Brain microvascular endothelial cell (primary cell): Measurements from ENCODE around the gene MCIDAS.

Experiments used
- DNase-seq: peaks from one replicate; pipeline ENCODE4 v3.0.0-alpha.2; 2020
- H3K27ac ChIP-seq: fragments of 250-450 bp; sonication (Bioruptor Pico); 2 replicates; pipeline ENCODE4 v1.5.1; 2020; ENCODE audit warnings: mild to moderate bottlenecking, moderate library complexity
- H3K27me3 ChIP-seq: fragments of 250-450 bp; sonication (Bioruptor Pico); replicated peaks from 2 replicates; pipeline ENCODE4 v1.5.1; 2020; ENCODE audit warnings: mild to moderate bottlenecking
- H3K36me3 ChIP-seq: fragments of 250-450 bp; sonication (Bioruptor Pico); replicated peaks from 2 replicates; pipeline ENCODE4 v1.5.1; 2020; ENCODE audit warnings: mild to moderate bottlenecking
- H3K4me3 ChIP-seq: 2 replicates; pipeline ENCODE4 v1.5.1; 2011; ENCODE audit warnings: low read depth, mild to moderate bottlenecking, control low read depth, low read length, moderate library complexity
- in situ Hi-C: cut with HindIII; loops from 2 replicates; pipeline ENCODE4 v1.10.0; 2017; ENCODE audit warnings: low sequenced_read_pairs, low pct_ligation_motif_present
- TF ChIP-seq, protein P1 (sequence below): IDR thresholded peaks from 2 replicates; pipeline ENCODE4 v1.5.1; 2011; ENCODE audit warnings: low read depth, mild to moderate bottlenecking, moderate library complexity, low read length, control low read depth, inconsistent platforms; ENCODE audit errors: missing control alignments

Gene MCIDAS

DNA sequence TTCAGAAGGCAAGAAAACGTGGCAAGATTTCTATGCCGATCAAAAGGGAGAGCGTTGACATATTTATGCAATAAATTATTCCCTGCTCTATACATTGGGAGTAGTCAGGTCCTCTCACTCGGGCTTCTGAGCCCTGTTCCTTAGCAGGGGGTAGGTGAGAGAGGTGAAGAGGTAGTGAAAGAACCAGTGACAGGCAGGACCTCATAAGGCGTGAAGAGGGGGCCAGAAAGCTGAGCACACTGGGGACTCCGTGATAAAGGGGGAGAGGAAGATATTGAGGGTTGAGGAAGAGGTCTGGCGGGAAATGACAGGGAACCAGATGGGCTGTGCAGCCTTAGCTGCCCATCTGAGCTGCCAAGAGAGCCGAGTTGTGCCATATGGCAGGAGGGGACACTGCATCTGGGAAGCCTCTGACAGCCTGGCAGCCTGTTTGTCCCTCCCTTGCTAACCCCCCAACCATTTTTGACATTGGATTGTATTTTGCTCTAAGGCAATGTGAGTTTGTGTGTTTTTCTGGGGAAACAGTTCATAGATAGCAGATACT lies 53.4 kb downstream of the MCIDAS start:
- peaks cover 38% of the 10 kb centered on the region for H3K27me3 ChIP-seq
- no peaks in the 10 kb centered on the region for H3K36me3 ChIP-seq
- TF ChIP-seq, protein P1, sequence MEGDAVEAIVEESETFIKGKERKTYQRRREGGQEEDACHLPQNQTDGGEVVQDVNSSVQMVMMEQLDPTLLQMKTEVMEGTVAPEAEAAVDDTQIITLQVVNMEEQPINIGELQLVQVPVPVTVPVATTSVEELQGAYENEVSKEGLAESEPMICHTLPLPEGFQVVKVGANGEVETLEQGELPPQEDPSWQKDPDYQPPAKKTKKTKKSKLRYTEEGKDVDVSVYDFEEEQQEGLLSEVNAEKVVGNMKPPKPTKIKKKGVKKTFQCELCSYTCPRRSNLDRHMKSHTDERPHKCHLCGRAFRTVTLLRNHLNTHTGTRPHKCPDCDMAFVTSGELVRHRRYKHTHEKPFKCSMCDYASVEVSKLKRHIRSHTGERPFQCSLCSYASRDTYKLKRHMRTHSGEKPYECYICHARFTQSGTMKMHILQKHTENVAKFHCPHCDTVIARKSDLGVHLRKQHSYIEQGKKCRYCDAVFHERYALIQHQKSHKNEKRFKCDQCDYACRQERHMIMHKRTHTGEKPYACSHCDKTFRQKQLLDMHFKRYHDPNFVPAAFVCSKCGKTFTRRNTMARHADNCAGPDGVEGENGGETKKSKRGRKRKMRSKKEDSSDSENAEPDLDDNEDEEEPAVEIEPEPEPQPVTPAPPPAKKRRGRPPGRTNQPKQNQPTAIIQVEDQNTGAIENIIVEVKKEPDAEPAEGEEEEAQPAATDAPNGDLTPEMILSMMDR = no peak
- H3K4me3 ChIP-seq = peak overlapping the region; percentile 53
- H3K27ac ChIP-seq = no peak overlapping the region
- DNase-seq = no peak
- in situ Hi-C loops = no loop called here

DNA sequence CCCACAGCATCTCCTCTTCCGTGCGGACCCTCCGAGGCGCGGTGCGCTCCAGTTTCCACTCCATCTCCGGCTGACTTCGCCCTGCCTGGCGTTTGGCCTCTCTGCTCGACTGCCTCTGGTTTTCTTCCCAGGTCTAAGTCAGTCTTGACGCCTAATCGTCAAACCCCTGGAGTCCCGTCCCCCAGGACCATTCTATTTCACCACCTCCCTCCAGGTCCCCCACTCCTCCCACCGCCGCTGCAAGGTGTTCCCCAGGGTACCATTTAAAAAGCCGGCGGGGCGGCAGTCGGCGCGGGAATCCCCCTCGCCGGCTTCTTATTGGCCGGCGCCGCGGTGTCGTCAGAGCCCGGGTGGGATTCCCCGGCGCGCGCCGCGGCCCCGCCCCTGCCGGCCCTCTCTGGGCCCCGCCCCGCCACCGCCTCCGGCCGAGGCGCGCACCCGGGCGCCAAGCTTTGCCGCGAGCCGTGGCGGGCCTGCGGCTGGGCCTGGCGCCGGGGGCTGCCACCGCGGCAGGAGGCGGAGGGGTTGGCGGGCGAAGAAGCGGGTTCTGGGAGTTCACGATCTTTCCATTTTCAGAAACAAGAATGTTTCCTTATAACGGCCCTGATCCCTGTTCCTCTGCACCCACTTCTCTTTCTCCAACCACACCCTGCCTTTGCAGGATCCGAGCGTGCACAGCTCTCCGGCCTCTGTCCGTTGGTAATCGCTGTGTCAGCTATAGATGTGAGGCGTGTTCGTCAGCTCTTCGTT lies 54.0 kb downstream of the MCIDAS start, which contains the start of gene CDC20B:
CDC20B (minus strand) TSS at position 241 of the 750 bp plus-strand sequence; CDS start at position 64, 177 bp downstream.
- no peaks in the 10 kb centered on the region for H3K36me3 ChIP-seq
- peak; percentile 54 for DNase-seq
- in situ Hi-C loops = no loop called here
- peak within 1 kb of the TSS; percentile 53 for H3K4me3 ChIP-seq
- no peak within 1 kb of the TSS for H3K27ac ChIP-seq
- TF ChIP-seq, protein P1 = no peak
- H3K27me3 ChIP-seq = peaks cover 31% of the 10 kb centered on the region

DNA sequence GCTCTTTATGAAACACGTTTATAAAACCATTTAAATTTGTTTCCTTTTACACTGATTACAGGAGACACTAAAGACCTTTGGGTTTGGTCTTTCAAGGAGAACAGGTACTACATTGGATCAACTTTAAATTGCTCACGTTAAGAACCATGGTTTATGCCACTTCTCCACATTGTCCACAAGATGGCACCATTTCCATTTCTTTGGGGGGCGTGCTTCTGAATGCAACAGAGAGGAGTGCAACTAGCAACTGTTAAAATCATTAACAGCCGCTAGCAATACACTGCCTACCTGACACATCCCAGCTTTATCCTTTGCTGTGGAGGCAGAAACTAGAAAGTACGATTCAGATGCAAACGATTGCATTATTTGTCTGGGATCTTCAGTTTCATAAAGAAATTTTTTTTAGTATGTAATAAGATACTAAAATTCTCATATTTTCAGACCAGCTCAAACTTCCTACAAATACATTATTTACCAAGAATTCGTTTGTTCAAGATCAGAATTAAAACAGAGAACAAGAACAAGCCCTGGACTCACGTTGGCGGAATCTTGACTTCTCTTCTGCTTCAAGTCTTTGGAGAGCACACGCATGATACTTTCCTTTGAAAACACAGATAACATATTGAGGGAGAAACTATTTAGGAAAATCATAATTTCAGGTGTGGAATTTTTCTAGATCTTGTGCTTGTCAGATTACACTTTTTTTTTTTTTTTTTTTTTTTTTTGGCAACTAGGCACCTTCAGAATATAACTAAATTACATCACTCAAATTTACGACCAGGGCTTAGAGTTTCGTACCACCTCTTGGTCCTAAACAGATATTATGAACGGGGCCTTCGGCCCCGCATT lies 54.8 kb downstream of the MCIDAS start:
- peak overlapping the region; percentile 53 for H3K4me3 ChIP-seq
- TF ChIP-seq, protein P1 = peak; percentile 77
- DNase-seq = peak; percentile 53
- in situ Hi-C loops = no loop called here
- no peak overlapping the region for H3K27ac ChIP-seq
- no peaks in the 10 kb centered on the region for H3K36me3 ChIP-seq
- peaks cover 24% of the 10 kb centered on the region for H3K27me3 ChIP-seq

DNA sequence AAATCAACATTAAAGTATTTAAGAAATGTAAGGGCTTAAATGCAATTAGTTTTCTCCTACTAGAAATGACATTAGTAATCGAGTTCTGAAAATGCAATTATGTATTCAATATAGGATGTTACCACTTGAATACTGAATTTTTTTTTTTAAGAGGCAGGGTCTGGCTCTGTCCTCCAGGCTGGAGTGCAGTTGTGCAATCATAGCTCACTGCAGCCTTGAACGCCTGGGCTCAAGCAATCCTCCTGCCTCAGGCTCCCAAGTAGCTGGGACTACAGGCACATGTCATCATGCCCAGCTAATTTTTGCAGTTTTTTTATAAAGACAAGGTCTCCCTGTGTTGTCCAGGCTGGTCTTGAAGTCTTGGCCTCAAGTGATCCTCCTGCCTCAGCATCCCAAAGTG lies 55.6 kb downstream of the MCIDAS start:
- Histone ChIP-seq H3K4me3 (no peak overlapping the region), H3K27me3 (peaks cover 16% of the 10 kb centered on the region), H3K27ac (no peak overlapping the region), H3K36me3 (no peaks in the 10 kb centered on the region)
- TF ChIP-seq, protein P1 = no peak
- in situ Hi-C loops = no loop called here
- DNase-seq = no peak
